Measurements from ENCODE around the gene FEM1B. TPM values are rescaled to one million over a fixed set of nuclear protein-coding genes. Genes with fewer than 3 reads are reported as not detected.

The FEM1B gene
- total RNA-seq, 1 donor from 2014 or later: 71.1 TPM

- Mint-ChIP-seq H3K27ac (ENCODE audit: unreplicated experiment) (peak overlapping the region; percentile 97), H3K4me1 (ENCODE audit: unreplicated experiment) (peaks cover 90% of the 10 kb centered on the region), H3K9me3 (ENCODE audit: unreplicated experiment) (no peaks in the 10 kb centered on the region), H3K36me3 (ENCODE audit: unreplicated experiment) (peaks cover 81% of the 10 kb centered on the region), H3K4me3 (ENCODE audit: unreplicated experiment) (peak overlapping the region; percentile 44), H3K27me3 (ENCODE audit: unreplicated experiment) (no peaks in the 10 kb centered on the region)
- no peak for DNase-seq (ENCODE audit: extremely low spot score, unreplicated experiment)
- TF ChIP-seq CTCF (IDR thresholded peaks at IDR 0.05): no peak
These were observed 53.4 kb downstream of the FEM1B start for GRCh38 chr15:68330901-68331300.

GRCh38 chr15:68332266-68332665 lies 54.7 kb downstream of the FEM1B start:
- Mint-ChIP-seq H3K4me3 (ENCODE audit: unreplicated experiment) (no peak overlapping the region), H3K36me3 (ENCODE audit: unreplicated experiment) (peaks cover 74% of the 10 kb centered on the region)

DNA sequence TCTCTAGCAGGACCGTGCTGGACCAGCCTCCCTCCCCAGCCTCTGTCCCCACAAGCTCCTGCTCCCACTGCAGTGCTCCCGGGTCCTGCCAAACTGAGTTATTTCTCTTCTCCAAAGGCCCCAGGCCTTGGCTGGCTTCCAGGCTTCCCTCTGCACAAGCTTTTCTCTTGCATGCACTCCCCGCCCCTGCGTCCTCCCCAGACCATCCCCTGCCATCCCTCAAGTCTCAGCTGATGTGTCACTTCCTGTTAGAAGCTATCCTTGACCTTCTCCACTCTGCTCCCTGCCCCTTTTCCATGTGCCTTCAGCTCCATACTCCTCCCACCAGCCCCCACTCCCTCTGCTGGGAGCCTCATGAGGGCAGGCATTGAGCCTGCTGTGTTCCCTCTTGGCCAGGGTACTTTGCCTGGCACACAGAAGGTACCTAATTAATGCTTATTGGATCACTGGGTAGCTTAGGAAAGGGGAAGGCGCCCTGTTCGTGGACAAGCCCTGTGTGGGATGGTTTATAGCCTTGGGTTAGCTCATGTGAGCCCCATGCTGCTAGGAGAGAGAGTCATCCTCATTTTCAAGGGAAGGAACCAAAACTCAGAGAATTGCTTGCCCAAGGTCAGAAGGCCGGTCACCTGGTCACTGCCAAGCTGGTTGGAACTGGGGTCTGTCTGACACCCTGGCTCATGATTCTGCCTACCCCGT lies 56.4 kb downstream of the FEM1B start:
- DNase-seq (ENCODE audit: extremely low spot score, unreplicated experiment): no peak

More at GRCh38 chr15:68332266-68332665, 54.7 kb downstream of the FEM1B start:
- Mint-ChIP-seq H3K4me1 (ENCODE audit: unreplicated experiment) (peaks cover 89% of the 10 kb centered on the region), H3K27ac (ENCODE audit: unreplicated experiment) (peak overlapping the region; percentile 97), H3K9me3 (ENCODE audit: unreplicated experiment) (no peaks in the 10 kb centered on the region), H3K27me3 (ENCODE audit: unreplicated experiment) (no peaks in the 10 kb centered on the region)
- TF ChIP-seq CTCF (IDR thresholded peaks at IDR 0.05): no peak
- no peak for DNase-seq (ENCODE audit: extremely low spot score, unreplicated experiment)

DNA sequence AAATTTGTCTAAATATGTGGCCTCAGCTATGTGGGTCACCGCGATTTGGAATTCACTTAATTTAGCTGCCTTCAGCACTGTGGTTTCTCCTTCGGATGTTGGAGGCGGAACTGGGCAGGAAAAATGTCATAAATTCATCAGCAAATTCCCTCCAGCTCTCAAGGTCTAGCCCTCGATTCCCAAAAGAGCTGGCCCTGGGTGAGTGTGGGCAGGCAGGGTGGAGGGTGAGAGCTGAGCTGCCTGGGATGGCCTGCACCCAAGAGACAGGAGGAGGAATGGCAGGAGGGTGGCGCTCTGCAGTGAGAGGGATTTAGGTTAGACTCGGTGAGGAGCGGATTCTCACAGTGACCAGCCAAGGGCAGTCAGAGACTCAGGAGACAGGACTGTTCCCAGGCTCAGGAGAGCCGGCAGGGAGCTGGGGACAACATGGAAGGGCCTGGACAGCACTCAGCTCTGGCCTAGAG lies 57.1 kb downstream of the FEM1B start:
- Mint-ChIP-seq H3K4me3 (ENCODE audit: unreplicated experiment) (peak overlapping the region; percentile 42), H3K36me3 (ENCODE audit: unreplicated experiment) (peaks cover 66% of the 10 kb centered on the region), H3K4me1 (ENCODE audit: unreplicated experiment) (peaks cover 76% of the 10 kb centered on the region), H3K27ac (ENCODE audit: unreplicated experiment) (peak overlapping the region; percentile 97), H3K27me3 (ENCODE audit: unreplicated experiment) (no peaks in the 10 kb centered on the region), H3K9me3 (ENCODE audit: unreplicated experiment) (no peaks in the 10 kb centered on the region)
- peak; percentile 43 for TF ChIP-seq CTCF (IDR thresholded peaks at IDR 0.05)
- DNase-seq (ENCODE audit: extremely low spot score, unreplicated experiment): peak; percentile 88

More for the DNA sequence above, 56.4 kb downstream of the FEM1B start:
- TF ChIP-seq CTCF (IDR thresholded peaks at IDR 0.05): no peak
- H3K4me3 Mint-ChIP-seq (ENCODE audit: unreplicated experiment): peak overlapping the region; percentile 42
- no peaks in the 10 kb centered on the region for H3K27me3 Mint-ChIP-seq (ENCODE audit: unreplicated experiment)
- peaks cover 70% of the 10 kb centered on the region for H3K36me3 Mint-ChIP-seq (ENCODE audit: unreplicated experiment)
- H3K9me3 Mint-ChIP-seq (ENCODE audit: unreplicated experiment): no peaks in the 10 kb centered on the region
- peak overlapping the region; percentile 97 for H3K27ac Mint-ChIP-seq (ENCODE audit: unreplicated experiment)
- H3K4me1 Mint-ChIP-seq (ENCODE audit: unreplicated experiment): peaks cover 83% of the 10 kb centered on the region

DNA sequence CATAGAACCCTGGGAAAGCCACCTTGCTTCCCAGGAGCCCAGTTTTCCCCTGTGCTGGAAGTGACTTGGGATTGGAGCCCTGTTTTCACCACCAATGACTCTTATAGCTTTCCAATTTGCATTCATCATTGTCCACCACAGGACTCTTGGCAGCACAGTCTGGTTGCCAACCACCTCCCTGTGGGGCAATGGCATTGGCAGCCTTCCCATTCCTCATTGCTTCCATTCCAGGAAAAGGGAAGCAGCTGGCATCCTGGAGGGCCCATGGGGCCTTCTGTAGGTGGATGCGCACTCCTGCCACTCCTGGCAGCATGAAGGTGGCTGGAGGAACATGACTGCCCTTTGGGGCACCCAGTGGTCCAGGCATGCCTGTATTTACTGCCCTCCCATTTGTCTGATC lies 57.7 kb downstream of the FEM1B start:
- Mint-ChIP-seq H3K36me3 (ENCODE audit: unreplicated experiment) (peaks cover 66% of the 10 kb centered on the region), H3K27ac (ENCODE audit: unreplicated experiment) (peak overlapping the region; percentile 97), H3K27me3 (ENCODE audit: unreplicated experiment) (no peaks in the 10 kb centered on the region), H3K4me3 (ENCODE audit: unreplicated experiment) (no peak overlapping the region), H3K9me3 (ENCODE audit: unreplicated experiment) (no peaks in the 10 kb centered on the region), H3K4me1 (ENCODE audit: unreplicated experiment) (peaks cover 75% of the 10 kb centered on the region)
- peak; percentile 90 for DNase-seq (ENCODE audit: extremely low spot score, unreplicated experiment)
- TF ChIP-seq CTCF (IDR thresholded peaks at IDR 0.05): no peak

Measured in osteocyte (in vitro differentiated cells).